Panc1 (cell line): ENCODE results near the gene SORCS1. TPM values are rescaled to one million over a fixed set of nuclear protein-coding genes. Genes with fewer than 3 reads are reported as not detected.

Experiments
- ATAC-seq: fragments of 200-7000 bp; cut with Tn5 transposase; 2 replicates; pipeline ENCODE4 v1.9.1; 2020; ENCODE audit warnings: mild to moderate bottlenecking, moderate library complexity
- BruUV-seq: library from RNA; stranded (reverse); fragments of 400-500 nt; replicated peaks from 2 replicates; lab custom pipeline; 2021; lab: Mats Ljungman, UMichigan
- CTCF ChIA-PET: fragments of 300-600 bp; sonication (Branson Sonifier 250); formaldehyde crosslinking; loops from one replicate; lab custom pipeline; 2022; ENCODE audit warnings: antibody characterized with exemption; lab: Charles Lee
- POLR2A ChIA-PET: fragments of 300-600 bp; sonication (Branson Sonifier 250); formaldehyde crosslinking; loops from one replicate; lab custom pipeline; 2022; ENCODE audit warnings: antibody characterized with exemption; lab: Charles Lee
- DNase-seq: peaks from one replicate; pipeline ENCODE4 v3.0.0-alpha.2; 2010; ENCODE audit warnings: low read depth, low spot score
- H3K27ac ChIP-seq: 2 replicates; pipeline ENCODE4 v1.5.1; 2011; ENCODE audit warnings: mild to moderate bottlenecking, low read length, inconsistent platforms
- H3K27me3 ChIP-seq: fragments of 200-500 bp; sonication (Bioruptor generic); 2 replicates; pipeline ENCODE4 v1.6.0; 2014; ENCODE audit warnings: low read length, inconsistent platforms; ENCODE audit not compliant: control insufficient read depth, insufficient read depth
- H3K36me3 ChIP-seq: fragments of 200-500 bp; sonication (Bioruptor generic); 2 replicates; pipeline ENCODE4 v1.5.1; 2014; ENCODE audit warnings: inconsistent platforms, mild to moderate bottlenecking, low read length, moderate library complexity; ENCODE audit not compliant: control insufficient read depth, insufficient read depth
- H3K4me1 ChIP-seq: 2 replicates; pipeline ENCODE4 v1.5.1; 2011; ENCODE audit warnings: inconsistent platforms, mild to moderate bottlenecking, low read length, moderate library complexity; ENCODE audit not compliant: control insufficient read depth, insufficient read depth
- H3K4me3 ChIP-seq, 2 experiments: 2 replicates each; pipeline ENCODE4 v1.5.1; 2011 to 2012; ENCODE audit warnings: low read depth in 2 of 2, low read length in 2 of 2, mild to moderate bottlenecking in 2 of 2, inconsistent platforms in 1 of 2, moderate library complexity in 1 of 2
- H3K9me3 ChIP-seq: fragments of 200-500 bp; sonication (Bioruptor generic); 2 replicates; pipeline ENCODE4 v1.5.1; 2014; ENCODE audit warnings: low read depth, mild to moderate bottlenecking, inconsistent platforms, low read length, moderate library complexity; ENCODE audit not compliant: control insufficient read depth, insufficient read depth
- POLR2AphosphoS5 ChIP-seq: IDR thresholded peaks from 2 replicates; pipeline ENCODE4 v1.6.1; 2012; ENCODE audit warnings: mild to moderate bottlenecking, low read depth, low read length, moderate library complexity
- SIN3A ChIP-seq: IDR thresholded peaks from 2 replicates; pipeline ENCODE4 v1.6.1; 2012; ENCODE audit warnings: low read depth, mild to moderate bottlenecking, low read length, moderate library complexity, borderline replicate concordance; ENCODE audit not compliant: insufficient read depth
- TCF7L2 ChIP-seq: IDR thresholded peaks from 2 replicates; pipeline ENCODE4 v1.6.1; 2011; ENCODE audit warnings: mild to moderate bottlenecking, low read depth, low read length, inconsistent platforms
- in situ Hi-C: cut with HindIII; loops from 2 replicates; pipeline ENCODE4 v1.10.0; 2016; ENCODE audit warnings: low sequenced_read_pairs, low pct_unique_long_range_greater_than_20kb
- intact Hi-C: fragments of 100-400 bp; cut with micrococcal nuclease; formaldehyde crosslinking; loops from one replicate; pipeline ENCODE4 v1.10.0; 2022; ENCODE audit not compliant: unreplicated experiment
- total RNA-seq: library from RNA; stranded (reverse); gene quantifications from one replicate; pipeline ENCODE4 v1.2.1, GENCODE V29; 2021; ENCODE audit not compliant: unreplicated experiment
- TF ChIP-seq, protein P1 (sequence below): fragments of 450-650 bp; IDR thresholded peaks from 2 replicates; pipeline ENCODE4 v1.5.1; 2017; ENCODE audit warnings: mild to moderate bottlenecking
- TF ChIP-seq, protein P2 (sequence below), 2 experiments: IDR thresholded peaks; 2 replicates each; pipeline ENCODE4 v1.6.1; 2011 to 2012; ENCODE audit warnings: low read depth in 2 of 2, control low read depth in 1 of 2, low read length in 1 of 2, mild to moderate bottlenecking in 1 of 2, moderate library complexity in 1 of 2; ENCODE audit not compliant: insufficient read depth in 1 of 2

SORCS1 gene
- total RNA-seq, 1 experiment from 2014 or later: not detected

- no TSS peak for BruUV-seq
- no peaks in the 10 kb centered on the region for H3K4me1 ChIP-seq
Observed at GRCh38 chr10:106680061-106680460, 484.4 kb downstream of the SORCS1 start.

DNA sequence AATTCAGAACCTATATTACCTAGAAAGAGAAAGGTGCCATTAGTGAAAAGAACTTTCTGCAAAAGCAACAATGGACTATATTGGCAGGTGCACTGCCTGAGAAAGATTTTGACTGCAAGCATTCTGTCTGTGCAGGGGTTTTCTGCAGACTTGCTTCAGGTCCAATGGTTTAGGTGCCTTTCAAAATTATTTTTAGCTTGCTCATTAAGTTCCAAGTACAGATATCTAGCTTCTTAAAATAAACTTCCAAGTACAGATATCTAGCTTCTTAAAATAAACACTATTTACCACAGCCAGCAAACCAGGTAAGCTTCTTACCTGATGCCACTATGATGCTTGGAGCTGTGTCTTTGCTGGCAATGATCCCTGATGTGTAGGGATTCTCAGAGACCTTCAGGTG lies 485.2 kb downstream of the SORCS1 start:
- ChIA-PET CTCF (no interaction called here), POLR2A (no interaction called here)
- no peaks in the 10 kb centered on the region; the same call in 1 of the 2 replicates for H3K27me3 ChIP-seq
- intact Hi-C loops (no loop called here), in situ Hi-C loops (no loop called here)
- no peaks in the 10 kb centered on the region for H3K9me3 ChIP-seq
- BruUV-seq: no TSS peak
- H3K36me3 ChIP-seq: no peaks in the 10 kb centered on the region; the same call in 1 of the 2 replicates
- ATAC-seq (no peak), DNase-seq (no peak)
- no peaks in the 10 kb centered on the region for H3K4me1 ChIP-seq
- H3K4me3 ChIP-seq: no peak overlapping the region
- H3K27ac ChIP-seq: no peak overlapping the region
- TF ChIP-seq SIN3A (no peak), POLR2AphosphoS5 (no peak), TCF7L2 (no peak)
- TF ChIP-seq, protein P1, sequence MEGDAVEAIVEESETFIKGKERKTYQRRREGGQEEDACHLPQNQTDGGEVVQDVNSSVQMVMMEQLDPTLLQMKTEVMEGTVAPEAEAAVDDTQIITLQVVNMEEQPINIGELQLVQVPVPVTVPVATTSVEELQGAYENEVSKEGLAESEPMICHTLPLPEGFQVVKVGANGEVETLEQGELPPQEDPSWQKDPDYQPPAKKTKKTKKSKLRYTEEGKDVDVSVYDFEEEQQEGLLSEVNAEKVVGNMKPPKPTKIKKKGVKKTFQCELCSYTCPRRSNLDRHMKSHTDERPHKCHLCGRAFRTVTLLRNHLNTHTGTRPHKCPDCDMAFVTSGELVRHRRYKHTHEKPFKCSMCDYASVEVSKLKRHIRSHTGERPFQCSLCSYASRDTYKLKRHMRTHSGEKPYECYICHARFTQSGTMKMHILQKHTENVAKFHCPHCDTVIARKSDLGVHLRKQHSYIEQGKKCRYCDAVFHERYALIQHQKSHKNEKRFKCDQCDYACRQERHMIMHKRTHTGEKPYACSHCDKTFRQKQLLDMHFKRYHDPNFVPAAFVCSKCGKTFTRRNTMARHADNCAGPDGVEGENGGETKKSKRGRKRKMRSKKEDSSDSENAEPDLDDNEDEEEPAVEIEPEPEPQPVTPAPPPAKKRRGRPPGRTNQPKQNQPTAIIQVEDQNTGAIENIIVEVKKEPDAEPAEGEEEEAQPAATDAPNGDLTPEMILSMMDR: no peak
- TF ChIP-seq, protein P2, sequence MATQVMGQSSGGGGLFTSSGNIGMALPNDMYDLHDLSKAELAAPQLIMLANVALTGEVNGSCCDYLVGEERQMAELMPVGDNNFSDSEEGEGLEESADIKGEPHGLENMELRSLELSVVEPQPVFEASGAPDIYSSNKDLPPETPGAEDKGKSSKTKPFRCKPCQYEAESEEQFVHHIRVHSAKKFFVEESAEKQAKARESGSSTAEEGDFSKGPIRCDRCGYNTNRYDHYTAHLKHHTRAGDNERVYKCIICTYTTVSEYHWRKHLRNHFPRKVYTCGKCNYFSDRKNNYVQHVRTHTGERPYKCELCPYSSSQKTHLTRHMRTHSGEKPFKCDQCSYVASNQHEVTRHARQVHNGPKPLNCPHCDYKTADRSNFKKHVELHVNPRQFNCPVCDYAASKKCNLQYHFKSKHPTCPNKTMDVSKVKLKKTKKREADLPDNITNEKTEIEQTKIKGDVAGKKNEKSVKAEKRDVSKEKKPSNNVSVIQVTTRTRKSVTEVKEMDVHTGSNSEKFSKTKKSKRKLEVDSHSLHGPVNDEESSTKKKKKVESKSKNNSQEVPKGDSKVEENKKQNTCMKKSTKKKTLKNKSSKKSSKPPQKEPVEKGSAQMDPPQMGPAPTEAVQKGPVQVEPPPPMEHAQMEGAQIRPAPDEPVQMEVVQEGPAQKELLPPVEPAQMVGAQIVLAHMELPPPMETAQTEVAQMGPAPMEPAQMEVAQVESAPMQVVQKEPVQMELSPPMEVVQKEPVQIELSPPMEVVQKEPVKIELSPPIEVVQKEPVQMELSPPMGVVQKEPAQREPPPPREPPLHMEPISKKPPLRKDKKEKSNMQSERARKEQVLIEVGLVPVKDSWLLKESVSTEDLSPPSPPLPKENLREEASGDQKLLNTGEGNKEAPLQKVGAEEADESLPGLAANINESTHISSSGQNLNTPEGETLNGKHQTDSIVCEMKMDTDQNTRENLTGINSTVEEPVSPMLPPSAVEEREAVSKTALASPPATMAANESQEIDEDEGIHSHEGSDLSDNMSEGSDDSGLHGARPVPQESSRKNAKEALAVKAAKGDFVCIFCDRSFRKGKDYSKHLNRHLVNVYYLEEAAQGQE (IDR thresholded peaks at IDR 0.05; ENCODE audit: insufficient read depth in 1 of 2, low read depth in 2 of 2, low read length in 1 of 2): no peak

More at GRCh38 chr10:106680061-106680460, 484.4 kb downstream of the SORCS1 start:
- Histone ChIP-seq H3K27me3 (no peaks in the 10 kb centered on the region; the same call in 1 of the 2 replicates), H3K27ac (no peak overlapping the region), H3K4me3 (no peak overlapping the region), H3K9me3 (no peaks in the 10 kb centered on the region), H3K36me3 (no peaks in the 10 kb centered on the region; the same call in 1 of the 2 replicates)
- in situ Hi-C loops (no loop called here), intact Hi-C loops (no loop called here)
- TF ChIP-seq, protein P1: no peak
- TF ChIP-seq TCF7L2 (no peak), POLR2AphosphoS5 (no peak), SIN3A (no peak)
- TF ChIP-seq, protein P2 (IDR thresholded peaks at IDR 0.05; ENCODE audit: insufficient read depth in 1 of 2, low read depth in 2 of 2, low read length in 1 of 2): no peak
- ChIA-PET CTCF (no interaction called here), POLR2A (no interaction called here)
- ATAC-seq (no peak), DNase-seq (no peak)
